GM19455 (cell line): Measurements from ENCODE around the gene LIPE.
"Not testable (repeated sequence)": the region's sequence is repeated elsewhere in the genome, so short reads cannot be mapped to it uniquely, and the experiment has no call there.

Source experiments
- ATAC-seq: cut with Tn5 transposase; IDR thresholded peaks from one replicate; pipeline ENCODE4 v1.9.1; 2021; ENCODE audit not compliant: unreplicated experiment

The LIPE gene, protein sequence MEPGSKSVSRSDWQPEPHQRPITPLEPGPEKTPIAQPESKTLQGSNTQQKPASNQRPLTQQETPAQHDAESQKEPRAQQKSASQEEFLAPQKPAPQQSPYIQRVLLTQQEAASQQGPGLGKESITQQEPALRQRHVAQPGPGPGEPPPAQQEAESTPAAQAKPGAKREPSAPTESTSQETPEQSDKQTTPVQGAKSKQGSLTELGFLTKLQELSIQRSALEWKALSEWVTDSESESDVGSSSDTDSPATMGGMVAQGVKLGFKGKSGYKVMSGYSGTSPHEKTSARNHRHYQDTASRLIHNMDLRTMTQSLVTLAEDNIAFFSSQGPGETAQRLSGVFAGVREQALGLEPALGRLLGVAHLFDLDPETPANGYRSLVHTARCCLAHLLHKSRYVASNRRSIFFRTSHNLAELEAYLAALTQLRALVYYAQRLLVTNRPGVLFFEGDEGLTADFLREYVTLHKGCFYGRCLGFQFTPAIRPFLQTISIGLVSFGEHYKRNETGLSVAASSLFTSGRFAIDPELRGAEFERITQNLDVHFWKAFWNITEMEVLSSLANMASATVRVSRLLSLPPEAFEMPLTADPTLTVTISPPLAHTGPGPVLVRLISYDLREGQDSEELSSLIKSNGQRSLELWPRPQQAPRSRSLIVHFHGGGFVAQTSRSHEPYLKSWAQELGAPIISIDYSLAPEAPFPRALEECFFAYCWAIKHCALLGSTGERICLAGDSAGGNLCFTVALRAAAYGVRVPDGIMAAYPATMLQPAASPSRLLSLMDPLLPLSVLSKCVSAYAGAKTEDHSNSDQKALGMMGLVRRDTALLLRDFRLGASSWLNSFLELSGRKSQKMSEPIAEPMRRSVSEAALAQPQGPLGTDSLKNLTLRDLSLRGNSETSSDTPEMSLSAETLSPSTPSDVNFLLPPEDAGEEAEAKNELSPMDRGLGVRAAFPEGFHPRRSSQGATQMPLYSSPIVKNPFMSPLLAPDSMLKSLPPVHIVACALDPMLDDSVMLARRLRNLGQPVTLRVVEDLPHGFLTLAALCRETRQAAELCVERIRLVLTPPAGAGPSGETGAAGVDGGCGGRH

DNA sequence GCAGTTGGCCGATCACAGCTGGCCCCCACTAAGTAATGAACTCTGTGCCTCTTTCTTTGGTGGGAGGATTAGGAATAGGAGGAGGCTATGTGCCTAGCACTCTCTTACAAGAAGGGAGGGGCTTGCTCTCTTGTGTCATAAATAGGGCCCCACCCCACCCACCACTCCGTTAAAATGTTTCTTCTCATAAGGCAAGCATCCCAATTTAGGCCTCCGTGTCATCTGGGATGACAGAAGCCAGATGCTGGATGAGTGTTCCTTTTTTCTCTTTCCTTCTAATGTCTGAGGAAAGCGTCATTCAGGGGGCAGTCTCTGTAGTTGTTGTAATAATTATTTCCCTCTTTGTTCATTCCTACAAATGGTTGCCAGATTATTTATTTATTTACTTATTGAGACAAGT lies at the start of gene LIPE:
Gene LIPE (minus strand): TSS at position 76 of the 400 bp plus-strand sequence. CDS start 239 bp downstream, outside the sequence.
- ATAC-seq = no peak

DNA sequence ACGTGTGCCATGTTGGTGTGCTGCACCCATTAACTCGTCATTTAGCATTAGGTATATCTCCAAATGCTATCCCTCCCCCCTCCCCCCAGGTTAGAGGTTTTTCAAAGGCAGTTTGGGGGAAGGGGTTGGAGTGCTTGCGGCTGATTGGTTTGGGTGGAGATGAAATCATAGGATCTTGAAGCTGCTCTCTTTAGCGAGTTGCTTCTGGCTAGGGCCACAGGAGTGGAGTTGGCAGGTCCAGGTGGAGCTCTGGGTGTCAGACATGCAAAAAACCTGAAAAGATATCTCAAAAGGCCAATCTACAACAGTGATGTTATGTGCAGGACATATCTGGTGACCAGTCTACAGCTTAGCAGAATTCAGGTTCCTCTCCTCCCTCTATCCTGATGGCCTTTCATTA lies 48.2 kb upstream of the LIPE start:
- ATAC-seq = no peak

DNA sequence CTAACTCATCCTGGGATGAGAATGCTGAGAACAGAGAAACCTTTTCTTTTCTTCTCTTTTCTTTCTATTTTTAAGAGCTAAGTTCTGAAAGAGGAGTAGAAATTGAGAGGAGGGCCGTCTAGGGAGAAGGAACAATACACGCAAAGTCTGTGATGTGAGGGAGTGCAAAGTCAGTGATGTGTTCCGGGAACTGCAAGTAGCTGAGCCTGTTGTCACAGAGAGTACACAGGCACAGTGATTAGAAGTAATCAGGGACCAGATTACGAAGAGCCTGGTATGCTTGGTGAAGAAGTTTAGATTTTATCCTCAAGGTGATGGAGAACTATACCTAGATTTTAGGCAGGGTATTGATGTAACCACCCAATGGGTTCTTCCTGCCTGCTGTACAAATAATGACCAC lies 47.6 kb upstream of the LIPE start:
- no peak for ATAC-seq

- no peak for ATAC-seq
Measured at GRCh38 chr19:42473686-42474085, 46.5 kb upstream of the LIPE start.

GRCh38 chr19:42472402-42473147 lies 45.4 kb upstream of the LIPE start:
- ATAC-seq = no peak

DNA sequence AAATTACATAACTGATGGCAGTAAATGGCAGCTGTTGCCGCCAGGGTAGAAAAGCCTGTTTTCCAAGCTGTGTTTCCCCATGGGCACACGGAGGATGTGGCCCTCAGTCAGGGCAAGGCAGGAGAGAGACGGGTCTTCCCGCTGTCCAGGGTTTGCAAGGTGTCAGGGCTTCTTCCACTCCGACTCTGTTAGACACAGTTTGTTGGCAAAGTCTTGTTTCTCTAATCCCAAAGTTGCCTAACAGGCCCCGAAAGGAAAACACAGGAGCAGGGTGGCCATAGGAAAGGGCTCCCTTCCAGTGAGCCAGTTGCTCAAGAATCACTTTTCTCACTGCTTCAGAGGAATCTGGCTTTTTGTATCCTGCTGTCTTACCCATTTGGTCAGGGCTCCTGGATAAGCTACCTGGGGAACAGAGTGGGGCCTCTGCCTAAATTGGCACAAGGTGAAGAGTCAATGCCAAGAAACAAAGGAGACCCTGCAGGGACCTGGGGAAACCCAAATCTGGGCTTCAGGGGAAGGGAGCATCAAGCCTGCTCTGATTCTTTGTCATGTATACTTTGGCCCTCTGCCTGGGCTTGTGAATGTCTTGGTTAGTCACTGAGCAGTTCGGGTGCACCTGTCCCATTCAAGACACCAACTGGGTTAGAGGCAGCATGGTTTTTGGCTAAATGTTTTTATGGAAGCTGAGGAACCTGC lies 44.5 kb upstream of the LIPE start:
- ATAC-seq = no peak

- ATAC-seq = no peak
Measured at GRCh38 chr19:42469311-42470235, 42.4 kb upstream of the LIPE start.

GRCh38 chr19:42468273-42468796 lies 41.1 kb upstream of the LIPE start:
- no peak for ATAC-seq

- ATAC-seq = no peak
Measured at GRCh38 chr19:42467183-42467760, 40.1 kb upstream of the LIPE start.

DNA sequence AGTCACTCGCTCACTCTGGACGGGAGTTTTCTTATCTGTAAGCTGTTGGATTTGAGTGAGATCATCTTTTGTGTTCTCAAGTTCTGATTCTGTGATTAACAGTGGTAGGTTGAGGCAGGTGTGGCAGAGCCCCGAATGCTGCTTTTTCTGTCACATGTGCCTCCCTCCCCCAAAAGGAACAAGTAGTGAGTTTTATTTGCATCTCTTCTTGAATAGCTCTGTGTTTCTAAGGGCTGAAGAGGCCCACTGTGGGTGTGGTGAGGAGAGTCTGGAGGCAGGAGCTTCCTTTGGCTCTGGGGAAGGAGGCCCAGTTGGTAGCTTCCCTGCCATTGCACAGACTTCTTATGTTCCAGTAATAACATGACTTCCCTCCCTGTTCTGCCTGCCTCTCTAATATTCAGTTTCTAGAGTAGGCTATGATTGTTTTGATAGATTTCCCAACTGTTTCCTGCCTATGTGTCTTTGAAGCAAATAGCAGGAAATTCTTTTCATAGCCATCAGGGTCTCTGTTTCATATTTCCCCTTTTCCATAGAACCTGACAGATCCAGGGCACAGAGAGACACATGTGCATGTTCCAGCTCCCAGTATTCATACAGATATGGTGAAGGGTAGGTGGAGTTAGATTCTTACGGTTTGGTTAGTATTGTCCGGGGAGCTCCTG lies 39.5 kb upstream of the LIPE start:
- no peak for ATAC-seq

DNA sequence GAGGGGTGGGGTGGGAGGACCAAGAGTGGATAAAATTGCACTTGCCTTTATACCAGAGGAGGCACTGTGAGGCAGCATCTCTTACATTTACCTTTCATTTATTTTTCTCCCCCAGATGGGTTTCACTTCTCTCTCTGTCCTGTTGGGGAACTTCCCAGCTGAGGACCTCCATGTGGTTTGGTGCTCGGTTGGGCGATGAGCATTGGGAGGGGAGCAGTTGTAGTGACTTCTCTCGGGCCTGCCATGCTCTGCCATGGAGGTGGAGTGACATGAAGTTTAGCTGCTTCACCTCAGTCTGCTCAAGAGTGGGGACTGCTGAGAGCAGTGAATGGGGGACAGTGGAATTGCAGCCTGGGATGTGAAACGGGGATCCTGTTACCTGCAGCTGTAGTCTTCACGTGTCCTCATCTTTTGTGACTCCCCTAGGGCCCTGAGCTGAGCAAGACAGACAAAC lies 38.7 kb upstream of the LIPE start:
- ATAC-seq = peak; percentile 54

DNA sequence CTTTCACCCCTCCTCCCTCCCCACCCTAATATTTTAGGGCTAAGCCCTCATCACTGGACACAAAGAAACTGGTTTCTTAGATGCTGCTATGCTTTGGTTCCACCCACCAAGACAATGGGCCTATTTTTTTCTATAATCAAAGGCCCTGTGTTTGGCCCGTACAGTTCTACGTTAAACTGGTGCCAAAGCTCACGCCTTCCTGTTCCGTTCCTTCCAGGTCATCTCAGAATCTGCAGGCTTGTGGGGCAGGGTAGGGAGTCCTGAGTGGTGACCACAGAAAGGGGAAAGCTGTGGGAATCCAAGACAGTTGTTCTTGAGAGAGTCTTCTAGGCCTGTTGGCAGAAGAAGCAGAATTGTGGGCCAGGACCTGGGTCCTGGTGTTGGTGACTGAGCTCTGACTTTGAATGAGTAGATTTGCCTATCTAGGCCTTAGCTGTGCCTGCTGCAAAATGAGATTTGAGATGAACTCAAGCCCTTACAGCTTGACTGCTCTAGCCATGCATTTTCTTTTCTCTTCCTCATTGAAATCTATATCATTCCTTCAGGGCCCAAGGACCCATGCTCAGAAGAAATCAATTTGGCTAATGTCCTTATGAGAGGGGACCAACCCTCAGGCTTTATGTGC lies 34.6 kb upstream of the LIPE start:
- ATAC-seq = no peak

DNA sequence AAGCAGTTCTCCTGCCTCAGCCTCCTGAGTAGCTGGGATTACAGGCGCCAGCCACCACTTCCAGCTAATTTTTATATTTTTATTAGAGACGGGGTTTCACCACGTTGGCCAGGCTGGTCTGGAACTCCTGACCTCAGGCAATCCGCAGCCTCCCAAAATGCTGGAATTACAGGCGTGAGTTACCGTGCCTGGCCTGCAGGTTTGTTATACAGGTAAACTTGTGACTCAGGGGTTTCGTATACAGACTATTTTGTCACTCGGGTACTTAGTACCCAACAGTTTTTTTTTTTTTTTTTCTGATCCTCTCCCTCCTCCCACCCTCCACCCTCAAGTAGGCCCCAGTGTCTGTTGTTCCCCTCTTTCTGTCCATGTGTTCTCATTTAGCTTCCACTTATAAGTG lies 34.0 kb upstream of the LIPE start:
- ATAC-seq = not testable (repeated sequence)

DNA sequence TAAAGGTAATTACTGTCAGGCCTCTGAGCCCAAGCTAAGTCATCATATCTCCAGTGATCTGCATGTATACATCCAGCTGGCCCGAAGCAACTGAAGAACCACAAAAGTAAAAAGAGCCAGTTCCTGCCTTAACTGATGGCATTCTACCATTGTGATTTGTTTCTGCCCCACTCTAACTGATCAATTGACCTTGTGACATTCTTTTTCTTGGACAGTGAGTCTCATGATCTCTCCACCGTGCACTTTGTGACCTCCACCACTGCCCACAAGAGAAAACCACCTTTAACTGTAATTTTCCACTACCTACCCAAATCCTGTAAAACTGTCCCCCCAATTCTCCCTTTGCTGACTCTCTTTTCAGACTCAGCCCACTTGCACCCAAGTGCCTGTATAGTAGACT lies 32.7 kb upstream of the LIPE start:
- ATAC-seq = no peak

DNA sequence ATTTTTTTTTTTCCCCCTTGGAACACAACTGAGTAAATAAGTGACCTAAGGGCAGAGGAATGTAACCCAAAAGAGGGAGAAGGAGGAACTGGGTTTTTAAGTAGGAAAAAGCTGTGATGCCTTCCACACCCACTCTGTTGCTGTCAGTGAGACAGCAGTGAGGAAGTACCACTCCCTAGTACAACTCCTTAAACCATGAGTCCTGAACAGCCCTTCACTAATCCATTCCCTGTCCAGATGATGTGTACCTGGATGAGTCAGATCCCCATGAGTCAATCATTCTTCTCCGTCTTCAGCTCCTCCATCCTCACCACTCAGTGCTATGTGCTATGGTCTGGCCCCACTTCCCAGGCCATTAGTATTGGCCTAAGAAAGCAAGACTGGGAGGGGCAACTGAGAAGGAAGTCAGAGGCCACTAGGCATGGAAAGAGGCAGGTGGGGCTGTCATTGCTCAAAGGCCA lies 28.5 kb upstream of the LIPE start:
- no peak for ATAC-seq

- no peak for ATAC-seq
Measured at GRCh38 chr19:42455086-42455485, 27.9 kb upstream of the LIPE start.

GRCh38 chr19:42452590-42452989 lies 25.4 kb upstream of the LIPE start:
- ATAC-seq = no peak
